Thyroid gland (tissue), 4 donors: ENCODE results near the gene OLA1.

Source experiments
- CTCF ChIP-seq, 6 experiments: fragments of 200-600 bp in 3 of 6; fragments of 450-650 bp in 3 of 6; sonication (generic) in 3 of 6; IDR thresholded peaks; one replicate each; pipeline ENCODE4 v1.5.1; 2016 to 2019; ENCODE audit warnings: antibody characterized with exemption in 6 of 6, mild to moderate bottlenecking in 2 of 6, inconsistent platforms in 1 of 6, moderate library complexity in 1 of 6
- POLR2A ChIP-seq, 2 donors: fragments of 450-650 bp; IDR thresholded peaks; one replicate each; pipeline ENCODE4 v1.6.1; 2017; ENCODE audit warnings: antibody characterized with exemption in 2 of 2, mild to moderate bottlenecking in 2 of 2, moderate library complexity in 1 of 2

- no peak for TF ChIP-seq CTCF (IDR thresholded peaks at IDR 0.05)
- no peak for TF ChIP-seq POLR2A (IDR thresholded peaks at IDR 0.05)
These were observed 219.4 kb downstream of the OLA1 start for GRCh38 chr2:174028935-174029334.
